Naive thymus-derived CD4-positive, alpha-beta T cell (primary cell): ENCODE data around the gene C20orf173. TPM values are rescaled to one million over a fixed set of nuclear protein-coding genes. Genes with fewer than 3 reads are reported as not detected.
"Not testable (repeated sequence)": the region's sequence is repeated elsewhere in the genome, so short reads cannot be mapped to it uniquely, and the experiment has no call there.

Source experiments
- ATAC-seq: fragments of 150-1000 bp; cut with Tn5 transposase; 2 replicates; pipeline ENCODE4 v1.10.0; 2021; ENCODE audit warnings: mild to moderate bottlenecking, moderate library complexity
- CTCF ChIA-PET: fragments of 350-600 bp; sonication (Branson Sonifier 250); formaldehyde crosslinking; loops from one replicate; lab custom pipeline; 2021; ENCODE audit warnings: antibody characterized with exemption; lab: Charles Lee
- POLR2A ChIA-PET: fragments of 350-600 bp; sonication (Branson Sonifier 250); formaldehyde crosslinking; loops from one replicate; lab custom pipeline; 2021; ENCODE audit warnings: antibody characterized with exemption, inconsistent platforms; lab: Charles Lee
- DNase-seq, 9 donors: peaks; one replicate each; pipeline versions ENCODE4 v3.0.0 to v3.0.0-alpha.2; 2020 to 2022; ENCODE audit warnings: mixed read lengths in 1 of 9
- H3K27ac ChIP-seq: one replicate; pipeline ENCODE4 v1.7.0; 2013; ENCODE audit warnings: mild to moderate bottlenecking, low read depth, low read length, moderate library complexity
- H3K27me3 ChIP-seq, 2 donors: one replicate each; pipeline ENCODE4 v1.7.0; 2013; ENCODE audit warnings: low read length in 2 of 2, mild to moderate bottlenecking in 2 of 2, moderate library complexity in 2 of 2; ENCODE audit not compliant: control insufficient read depth in 2 of 2, insufficient read depth in 2 of 2
- H3K36me3 ChIP-seq, 3 experiments: 1 replicate in 2 of 3; 2 replicates in 1 of 3; pipeline ENCODE4 v1.7.0; 2013; ENCODE audit warnings: low read length in 3 of 3, mild to moderate bottlenecking in 3 of 3, moderate library complexity in 1 of 3; ENCODE audit not compliant: insufficient read depth in 3 of 3, control insufficient read depth in 2 of 3
- H3K4me1 ChIP-seq, 2 donors: one replicate each; pipeline ENCODE4 v1.7.0; 2013; ENCODE audit warnings: low read length in 2 of 2, mild to moderate bottlenecking in 2 of 2, moderate library complexity in 1 of 2; ENCODE audit not compliant: control insufficient read depth in 2 of 2, insufficient read depth in 2 of 2
- H3K4me3 ChIP-seq: 2 replicates; pipeline ENCODE4 v1.7.0; 2013; ENCODE audit warnings: mild to moderate bottlenecking, low read length
- H3K9me3 ChIP-seq, 3 experiments: 1 replicate in 2 of 3; 2 replicates in 1 of 3; pipeline ENCODE4 v1.7.0; 2013; ENCODE audit warnings: low read length in 3 of 3; ENCODE audit not compliant: control insufficient read depth in 2 of 3
- H3K27ac Mint-ChIP-seq, 9 donors: one replicate each; pipeline ENCODE4 v1.8.0; 2020 to 2022; ENCODE audit warnings: mixed read lengths in 9 of 9, mild to moderate bottlenecking in 8 of 9, moderate library complexity in 5 of 9, inconsistent platforms in 2 of 9
- H3K27me3 Mint-ChIP-seq, 5 donors: one replicate each; pipeline ENCODE4 v1.8.0; 2021 to 2022; ENCODE audit warnings: mixed read lengths in 5 of 5, mild to moderate bottlenecking in 1 of 5
- H3K36me3 Mint-ChIP-seq, 5 donors: one replicate each; pipeline ENCODE4 v1.8.0; 2020 to 2022; ENCODE audit warnings: mixed read lengths in 5 of 5, mild to moderate bottlenecking in 3 of 5, inconsistent platforms in 1 of 5
- H3K4me1 Mint-ChIP-seq, 7 donors: one replicate each; pipeline ENCODE4 v1.8.0; 2020 to 2022; ENCODE audit warnings: mixed read lengths in 7 of 7, mild to moderate bottlenecking in 3 of 7, inconsistent platforms in 1 of 7
- H3K4me3 Mint-ChIP-seq, 10 donors: one replicate each; pipeline ENCODE4 v1.8.0; 2020 to 2022; ENCODE audit warnings: mild to moderate bottlenecking in 10 of 10, mixed read lengths in 10 of 10, moderate library complexity in 6 of 10, inconsistent platforms in 2 of 10
- H3K9me3 Mint-ChIP-seq, 11 donors: one replicate each; pipeline ENCODE4 v1.8.0; 2020 to 2022; ENCODE audit warnings: mixed read lengths in 11 of 11, mild to moderate bottlenecking in 4 of 11, inconsistent platforms in 1 of 11, moderate library complexity in 1 of 11
- intact Hi-C, 2 donors: fragments of 100-400 bp; cut with micrococcal nuclease; formaldehyde crosslinking; loops; one replicate each; pipeline ENCODE4 v1.15.1; 2023
- polyA plus RNA-seq, 2 donors: library from polyadenylated mRNA; unstranded; fragments of 300-500 nt; fragmentation: Illumina TruSeq; gene quantifications; one replicate each; pipeline ENCODE4 v1.2.3, GENCODE V29; 2021
- total RNA-seq, 6 experiments: library from RNA in 5 of 6; stranded (reverse) in 5 of 6; gene quantifications; 1 replicate in 5 of 6; 2 replicates in 1 of 6; pipeline ENCODE4 v1.2.3 and lab custom pipeline; 2021 to 2026

Gene C20orf173
- total and polyA plus RNA-seq, 7 experiments from 2014 or later = not detected

DNA sequence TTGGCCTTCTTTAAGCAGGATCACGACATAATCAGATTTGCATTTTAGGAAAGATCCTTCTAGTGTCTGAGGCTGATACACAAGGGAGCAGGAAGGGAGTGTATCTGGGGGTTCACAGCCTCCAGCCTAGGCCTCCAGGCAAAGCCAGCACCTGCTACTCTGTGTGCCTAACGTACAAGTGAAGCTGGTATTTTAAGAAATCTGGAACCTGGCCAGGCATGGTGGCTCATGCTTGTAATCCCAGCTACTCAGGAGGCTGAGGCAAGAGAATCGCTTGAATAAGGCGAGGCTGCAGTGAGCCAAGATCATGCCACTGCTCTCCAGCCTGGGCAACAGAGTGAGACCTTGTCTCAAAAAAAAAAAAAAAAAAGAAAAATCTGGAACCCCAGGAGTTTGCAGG is 26.0 kb upstream of the C20orf173 start:
- H3K4me1 ChIP-seq, H3K4me1 Mint-ChIP-seq, ATAC-seq, H3K27ac ChIP-seq, H3K4me3 Mint-ChIP-seq, POLR2A ChIA-PET, H3K9me3 ChIP-seq, intact Hi-C loops, H3K27ac Mint-ChIP-seq, H3K27me3 Mint-ChIP-seq, CTCF ChIA-PET, DNase-seq, H3K9me3 Mint-ChIP-seq, H3K4me3 ChIP-seq, H3K27me3 ChIP-seq: not testable (repeated sequence)
- H3K36me3 ChIP-seq = peaks cover 0 to 76% (median 0%) of the 10 kb centered on the region in 3 experiments
- H3K36me3 Mint-ChIP-seq = peaks cover 0 to 27% (median 12%) of the 10 kb centered on the region in 5 donors

DNA sequence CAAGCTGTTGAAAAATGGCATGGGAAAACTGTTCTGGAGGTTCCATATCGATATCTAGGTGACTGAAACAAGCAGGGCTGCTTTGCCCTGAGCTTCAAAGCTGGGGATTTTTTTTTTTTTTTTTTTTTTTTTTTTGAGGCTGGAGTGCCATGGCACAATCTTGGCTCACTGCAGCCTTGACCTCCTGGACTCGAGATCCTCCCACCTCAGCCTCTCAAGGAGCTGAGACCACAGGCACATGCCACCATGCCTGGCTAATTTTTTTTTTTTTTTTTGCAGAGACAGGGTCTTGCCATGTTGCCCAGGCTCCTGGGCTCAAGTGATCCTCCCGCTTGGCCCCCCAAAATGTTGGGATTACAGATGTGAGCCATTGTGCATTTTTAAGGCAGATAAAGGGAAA is 23.5 kb upstream of the C20orf173 start:
- Mint-ChIP-seq H3K27ac (no peak overlapping the region), H3K27me3 (no peaks in the 10 kb centered on the region), H3K36me3 (peaks cover 0 to 31% (median 16%) of the 10 kb centered on the region in 5 donors), H3K9me3 (no peaks in the 10 kb centered on the region), H3K4me1 (peaks cover 0 to 2% (median 0%) of the 10 kb centered on the region in 7 donors), H3K4me3 (no peak overlapping the region)
- H3K4me1 ChIP-seq = no peaks in the 10 kb centered on the region
- H3K36me3 ChIP-seq = peaks cover 0 to 83% (median 10%) of the 10 kb centered on the region in 3 experiments
- no peak overlapping the region for H3K4me3 ChIP-seq
- H3K9me3 ChIP-seq = no peaks in the 10 kb centered on the region
- DNase-seq (no peak), ATAC-seq (no peak)
- no peaks in the 10 kb centered on the region for H3K27me3 ChIP-seq
- ChIA-PET POLR2A (no interaction called here), CTCF (no interaction called here)
- no peak overlapping the region for H3K27ac ChIP-seq
- intact Hi-C loops = no loop called here

DNA sequence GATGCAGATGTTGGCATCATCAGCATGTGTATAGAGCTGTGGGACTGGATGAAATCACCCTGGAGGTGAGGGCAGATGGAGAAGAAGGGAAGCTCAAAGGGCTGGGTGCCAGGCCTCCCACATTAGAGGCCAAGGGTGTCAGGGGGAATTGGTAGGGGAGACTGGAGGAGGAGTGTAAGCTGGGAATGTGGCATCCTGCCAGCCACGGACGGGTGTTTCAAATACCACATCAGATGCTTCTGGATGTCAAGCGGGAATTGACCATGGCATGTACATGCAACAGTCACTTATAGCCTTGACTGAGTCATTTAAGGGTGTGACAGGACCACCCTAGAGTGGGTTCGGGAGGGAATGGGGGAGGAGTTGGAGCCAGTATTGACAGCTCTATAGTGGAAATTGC is 22.1 kb upstream of the C20orf173 start:
- Mint-ChIP-seq H3K36me3 (peaks cover 0 to 26% (median 11%) of the 10 kb centered on the region in 5 donors), H3K4me1 (peaks cover 0 to 2% (median 0%) of the 10 kb centered on the region in 7 donors), H3K9me3 (no peaks in the 10 kb centered on the region), H3K27ac (no peak overlapping the region), H3K27me3 (no peaks in the 10 kb centered on the region), H3K4me3 (no peak overlapping the region)
- Histone ChIP-seq H3K4me3 (no peak overlapping the region), H3K9me3 (no peaks in the 10 kb centered on the region), H3K36me3 (peaks cover 0 to 80% (median 10%) of the 10 kb centered on the region in 3 experiments), H3K27me3 (no peaks in the 10 kb centered on the region), H3K4me1 (no peaks in the 10 kb centered on the region), H3K27ac (no peak overlapping the region)
- CTCF ChIA-PET = interaction anchor here (0.6 kb wide), 1 partner anchor 15 kb away, joined by 4 read pairs; no protein-coding TSS in a partner anchor
- no peak for ATAC-seq
- DNase-seq = no peak
- POLR2A ChIA-PET = interaction anchor here (1.0 kb wide), 1 partner anchor 9 kb away, joined by 4 read pairs; no protein-coding TSS in a partner anchor
- intact Hi-C loops = no loop called here

DNA sequence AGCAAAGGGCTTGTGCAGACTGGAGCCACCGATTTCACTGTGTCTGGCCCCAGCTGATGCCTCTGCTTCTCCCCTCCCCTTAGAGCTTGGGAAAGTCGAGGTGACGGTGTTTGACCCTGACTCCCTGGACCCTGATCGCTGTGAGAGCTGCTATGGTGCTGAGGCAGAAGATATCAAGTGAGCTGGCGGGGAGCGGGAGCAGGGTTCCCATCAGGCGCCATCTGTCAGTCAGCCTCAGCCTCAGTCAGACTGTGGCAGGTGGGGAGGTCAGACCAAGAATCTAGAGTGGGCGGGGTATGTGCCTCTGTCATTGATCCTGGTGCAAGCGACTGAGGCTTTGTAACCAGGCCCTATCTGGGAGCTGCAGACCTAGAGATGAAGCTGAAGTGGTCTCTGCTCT is 17.9 kb upstream of the C20orf173 start:
- peaks cover 0 to 18% (median 8%) of the 10 kb centered on the region in 5 donors for H3K36me3 Mint-ChIP-seq
- Histone ChIP-seq H3K27me3 (no peaks in the 10 kb centered on the region), H3K36me3 (peaks cover 0 to 59% (median 10%) of the 10 kb centered on the region in 3 experiments), H3K4me3 (no peak overlapping the region), H3K4me1 (peaks cover 3 to 6% of the 10 kb centered on the region in 2 donors), H3K9me3 (no peaks in the 10 kb centered on the region), H3K27ac (no peak overlapping the region)
- ATAC-seq (no peak), DNase-seq (no peak)
- H3K27ac Mint-ChIP-seq = no peak overlapping the region
- H3K4me1 Mint-ChIP-seq = peaks cover 9 to 17% (median 15%) of the 10 kb centered on the region in 7 donors
- CTCF ChIA-PET = interaction anchor here (1.2 kb wide), 1 partner anchor 54 kb away, joined by 4 read pairs; no protein-coding TSS in a partner anchor
- intact Hi-C loops = no loop called here
- no peaks in the 10 kb centered on the region for H3K27me3 Mint-ChIP-seq
- no peaks in the 10 kb centered on the region for H3K9me3 Mint-ChIP-seq
- no peak overlapping the region for H3K4me3 Mint-ChIP-seq
- POLR2A ChIA-PET = interaction anchor here (0.6 kb wide), 1 partner anchor 17 kb away, joined by 3 read pairs; no protein-coding TSS in a partner anchor

DNA sequence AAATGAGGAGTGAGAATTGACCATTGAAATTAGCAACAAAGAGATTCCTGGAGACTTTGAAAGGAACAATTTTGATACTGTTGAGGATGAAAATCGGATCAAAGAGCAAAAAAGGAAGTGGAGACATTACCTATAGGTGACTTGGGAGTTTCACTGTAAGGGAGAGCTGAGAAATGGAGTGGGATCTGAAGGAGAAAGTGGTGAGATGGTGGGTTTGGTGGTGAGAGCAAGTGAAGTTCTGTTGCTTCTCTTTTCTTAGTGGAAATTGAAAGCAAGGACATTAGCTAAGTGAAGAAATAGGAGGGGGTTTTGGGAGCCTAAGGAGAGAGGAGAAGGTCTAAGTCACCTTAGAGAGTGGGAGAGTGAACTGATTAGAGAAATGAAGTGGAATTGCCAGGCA is 16.7 kb upstream of the C20orf173 start:
- peaks cover 10 to 11% of the 10 kb centered on the region in 2 donors for H3K4me1 ChIP-seq
- intact Hi-C loops = no loop called here
- H3K36me3 ChIP-seq = peaks cover 0 to 51% (median 10%) of the 10 kb centered on the region in 3 experiments
- Mint-ChIP-seq H3K36me3 (peaks cover 0 to 18% (median 8%) of the 10 kb centered on the region in 5 donors), H3K9me3 (no peaks in the 10 kb centered on the region), H3K27ac (no peak overlapping the region), H3K27me3 (no peaks in the 10 kb centered on the region), H3K4me3 (no peak overlapping the region), H3K4me1 (peaks cover 9 to 29% (median 20%) of the 10 kb centered on the region in 7 donors)
- ChIA-PET CTCF (interaction anchor here (1.2 kb wide), 1 partner anchor 55 kb away, joined by 4 read pairs; no protein-coding TSS in a partner anchor), POLR2A (no interaction called here)
- no peak overlapping the region for H3K27ac ChIP-seq
- DNase-seq (no peak), ATAC-seq (no peak)
- no peaks in the 10 kb centered on the region for H3K9me3 ChIP-seq
- no peaks in the 10 kb centered on the region for H3K27me3 ChIP-seq
- no peak overlapping the region for H3K4me3 ChIP-seq

DNA sequence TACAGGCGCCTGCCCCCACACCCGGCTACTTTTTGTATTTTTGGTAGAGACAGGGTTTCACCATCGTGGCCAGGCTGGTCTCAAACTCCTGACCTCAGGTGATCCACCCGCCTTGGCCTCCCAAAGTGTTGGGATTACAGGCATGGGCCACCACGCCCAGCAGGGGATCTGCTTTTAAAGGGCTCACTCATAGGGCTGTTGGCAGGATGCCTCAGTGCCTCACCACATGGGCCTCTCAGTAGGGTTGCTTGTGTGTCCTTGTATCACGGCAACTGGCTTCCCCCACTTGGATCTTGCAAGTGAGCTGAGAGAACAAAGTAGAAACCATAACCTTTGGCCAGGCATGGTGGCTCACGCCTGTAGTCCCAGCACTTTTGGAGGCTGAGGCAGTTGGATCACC is 15.5 kb upstream of the C20orf173 start:
- H3K9me3 Mint-ChIP-seq, H3K27ac ChIP-seq, DNase-seq, H3K27me3 Mint-ChIP-seq, H3K4me3 Mint-ChIP-seq, H3K9me3 ChIP-seq, H3K27ac Mint-ChIP-seq, H3K4me3 ChIP-seq, ATAC-seq, H3K27me3 ChIP-seq: not testable (repeated sequence)
- Histone ChIP-seq H3K4me1 (peaks cover 11 to 12% of the 10 kb centered on the region in 2 donors), H3K36me3 (peaks cover 0 to 49% (median 10%) of the 10 kb centered on the region in 3 experiments)
- peaks cover 0 to 15% (median 6%) of the 10 kb centered on the region in 5 donors for H3K36me3 Mint-ChIP-seq
- ChIA-PET CTCF (interaction anchor here (0.6 kb wide), 1 partner anchor 14 kb away, joined by 4 read pairs; no protein-coding TSS in a partner anchor), POLR2A (interaction anchor here (0.6 to 0.7 kb wide), 4 partner anchors 67 to 410 kb away, joined by 3 to 4 read pairs (median 3); no protein-coding TSS in a partner anchor)
- intact Hi-C loops = loop anchor here (5.0 kb wide), 6 partner anchors 53 to 1243 kb away; partner anchors contain the start of genes AHCY (in 1 of the 2), GSS (in 1 of the 2), MYH7B (in 1 of the 2) and PHF20 (in 1 of the 2)
- H3K4me1 Mint-ChIP-seq = peaks cover 9 to 32% (median 23%) of the 10 kb centered on the region in 7 donors
